Adrenal gland (tissue), 12 donors: Measurements from ENCODE around the gene ZP4. TPM values are rescaled to one million over a fixed set of nuclear protein-coding genes. Genes with fewer than 3 reads are reported as not detected.

Experiments used
- DNase-seq, 7 donors: peaks; one replicate each; pipeline ENCODE4 v3.0.0-alpha.2; 2019 to 2020
- H3K27ac ChIP-seq, 5 donors: fragments of 200-600 bp; sonication (generic) in 4 of 5; 1 replicate in 3 of 5; 2 replicates in 2 of 5; pipeline versions ENCODE4 v1.5.1 to v1.8.0; 2016 to 2020; ENCODE audit warnings: mild to moderate bottlenecking in 1 of 5
- H3K27me3 ChIP-seq: fragments of 200-600 bp; 2 replicates; pipeline ENCODE4 v1.8.0; 2021
- H3K36me3 ChIP-seq, 2 donors: fragments of 200-600 bp; replicated peaks in 1 of 2; 1 replicate in 1 of 2; 2 replicates in 1 of 2; pipeline versions ENCODE4 v1.5.1 to v1.8.0; 2018 to 2022
- H3K4me1 ChIP-seq, 2 donors: fragments of 200-600 bp; replicated peaks in 1 of 2; 1 replicate in 1 of 2; 2 replicates in 1 of 2; pipeline versions ENCODE4 v1.5.1 to v1.8.0; 2018 to 2021
- H3K4me3 ChIP-seq, 4 donors: fragments of 200-600 bp; sonication (generic) in 3 of 4; one replicate each; pipeline ENCODE4 v1.5.1; 2016 to 2018
- H3K9me3 ChIP-seq, 3 donors: fragments of 200-600 bp; sonication (generic) in 1 of 3; replicated peaks in 1 of 3; 1 replicate in 2 of 3; 2 replicates in 1 of 3; pipeline versions ENCODE4 v1.5.1 to v1.8.0; 2016 to 2021
- CTCF ChIP-seq, 6 experiments: fragments of 450-650 bp in 4 of 6; fragments of 200-600 bp in 2 of 6; sonication (generic) in 1 of 6; IDR thresholded peaks; 1 replicate in 5 of 6; 2 replicates in 1 of 6; pipeline versions ENCODE4 v1.5.1 to v1.8.0; 2016 to 2021; ENCODE audit warnings: antibody characterized with exemption in 6 of 6, mild to moderate bottlenecking in 2 of 6, moderate library complexity in 1 of 6
- POLR2A ChIP-seq, 2 donors: fragments of 450-650 bp; IDR thresholded peaks; one replicate each; pipeline ENCODE4 v1.6.1; 2017; ENCODE audit warnings: antibody characterized with exemption in 2 of 2, mild to moderate bottlenecking in 2 of 2, moderate library complexity in 1 of 2
- WGBS, 4 donors: extraction: QIAGEN DNeasy Blood & Tissue Kit in 2 of 4; methylation state at CpG; one replicate each; pipeline versions ENCODE4 v1.1.5 to v1.1.7; 2013 to 2017; 5-methylcytosine and 5-hydroxymethylcytosine counted together
- intact Hi-C, 2 donors: fragments of 100-400 bp; cut with DNase I; formaldehyde crosslinking; loops; one replicate each; pipeline versions ENCODE4 v1.14.1 to v1.15.0; 2022 to 2023
- polyA plus RNA-seq, 3 donors: library from polyadenylated mRNA; stranded (reverse); fragments of 200-250 nt in 2 of 3; fragments of 350-450 nt in 1 of 3; fragmentation: Illumina TruSeq in 1 of 3; extraction: RNeasy Lipid Tissue Mini Kit (QIAGEN cat#74804) in 1 of 3; gene quantifications; one replicate each; pipeline ENCODE4 v1.2.3, GENCODE V29; 2013 to 2014
- total RNA-seq, 9 donors: library from RNA; depleted of rRNA in 4 of 9; stranded (reverse); fragments of >200 nt in 4 of 9; fragments of 120-200 nt in 1 of 9; fragmentation: NEBNext Ultra II Directional in 1 of 9; extraction: Animal tissue kit (Norgen Biotek cat#: 25700) in 1 of 9; gene quantifications; one replicate each; pipeline versions ENCODE4 v1.1.0 to v1.2.4, GENCODE V29; 2013 to 2023
- donor health status: healthy with polysubstance abuse.
- donor health status: Bipolar disorder and iron deficiency.
- donor health status: DM: yes; HTN: yes; CAD: no.
- donor health status: DM: no; HTN: no; CAD: no.
- donor health status: DM: no; HTN: no; CAD: no.
- donor health status: DM: yes; HTN: yes; CAD: no.

ZP4 gene
- total and polyA plus RNA-seq, 12 donors, result not detected

DNA sequence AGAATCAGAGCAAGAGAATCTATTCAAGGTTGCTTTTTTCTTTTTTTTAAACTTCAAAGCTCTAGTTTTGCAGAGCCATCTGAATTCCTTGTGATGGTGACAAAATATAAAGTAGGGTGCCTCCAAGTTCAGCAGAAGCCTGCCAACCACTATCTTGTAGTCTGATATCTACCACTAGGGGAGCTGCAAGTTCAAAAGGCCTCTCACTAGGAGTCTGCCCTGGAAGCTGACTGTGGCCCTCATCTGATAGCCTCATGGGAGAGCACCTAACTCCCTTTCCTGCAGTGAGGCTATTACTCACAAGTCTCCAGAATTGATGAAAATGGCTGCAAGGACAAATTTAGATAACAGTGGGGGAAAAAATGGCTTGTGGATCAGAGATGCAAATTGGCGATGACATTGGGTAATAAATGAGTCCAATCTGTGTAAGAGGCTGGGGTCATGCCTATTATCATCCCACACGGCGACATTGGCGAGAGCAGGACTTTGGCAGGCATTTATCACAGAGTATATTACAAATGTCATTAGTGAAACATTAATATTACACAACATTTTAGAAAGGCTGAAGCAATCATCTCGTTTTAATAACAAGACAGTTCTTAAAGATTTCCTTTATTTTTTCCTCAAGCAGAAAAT, 10.7 kb upstream of the ZP4 start:
- no peaks in the 10 kb centered on the region for H3K4me1 ChIP-seq
- intact Hi-C loops, result no loop called here
- no peaks in the 10 kb centered on the region for H3K27me3 ChIP-seq
- no peaks in the 10 kb centered on the region for H3K36me3 ChIP-seq
- H3K9me3 ChIP-seq, result no peaks in the 10 kb centered on the region
- TF ChIP-seq POLR2A (IDR thresholded peaks at IDR 0.05) (no peak), CTCF (IDR thresholded peaks at IDR 0.05) (peak; percentile 26 to 54 (median 48))
- DNase-seq, result peak in 5 of 7 donors; percentile 31 to 64 (median 53)
- WGBS, 4 donors, result 30 to 46% (median 35%) methylated on average over 5 of the region's 5 CpGs
- no peak overlapping the region for H3K4me3 ChIP-seq
- no peak overlapping the region for H3K27ac ChIP-seq

GRCh38 chr1:237895630-237896029, 4.9 kb upstream of the ZP4 start:
- no peak overlapping the region for H3K4me3 ChIP-seq
- H3K36me3 ChIP-seq, result no peaks in the 10 kb centered on the region
- H3K9me3 ChIP-seq, result no peaks in the 10 kb centered on the region
- H3K27ac ChIP-seq, result no peak overlapping the region
- no peak for DNase-seq
- no peaks in the 10 kb centered on the region for H3K4me1 ChIP-seq
- TF ChIP-seq POLR2A (IDR thresholded peaks at IDR 0.05) (no peak), CTCF (IDR thresholded peaks at IDR 0.05) (no peak)
- intact Hi-C loops, result no loop called here
- no peaks in the 10 kb centered on the region for H3K27me3 ChIP-seq

DNA sequence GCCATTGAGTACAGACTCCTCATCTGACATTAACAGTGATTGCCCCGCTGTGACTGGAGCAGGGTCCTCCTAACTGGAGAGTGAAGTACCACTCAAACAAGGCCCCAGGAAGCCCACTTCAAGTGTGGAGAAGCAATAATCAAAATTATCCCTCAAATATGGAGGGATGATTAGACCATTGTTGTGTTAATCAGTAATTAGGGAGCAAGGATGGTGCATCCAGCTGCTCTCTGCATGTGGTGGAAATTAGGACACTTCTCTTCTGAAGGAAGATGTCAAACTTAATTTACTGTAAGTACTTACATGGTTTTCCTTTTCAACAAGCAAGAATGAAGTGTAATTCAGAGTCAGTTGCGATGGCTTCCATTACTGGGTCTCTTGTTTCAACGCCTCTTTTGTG, 3.4 kb upstream of the ZP4 start:
- Histone ChIP-seq H3K27ac (no peak overlapping the region), H3K36me3 (no peaks in the 10 kb centered on the region), H3K4me3 (no peak overlapping the region), H3K9me3 (no peaks in the 10 kb centered on the region), H3K4me1 (no peaks in the 10 kb centered on the region), H3K27me3 (no peaks in the 10 kb centered on the region)
- TF ChIP-seq CTCF (IDR thresholded peaks at IDR 0.05) (no peak), POLR2A (IDR thresholded peaks at IDR 0.05) (no peak)
- 89 to 96% (median 91%) methylated on average over 3 of the region's 3 CpGs for WGBS, 4 donors
- no peak for DNase-seq
- intact Hi-C loops, result no loop called here

DNA sequence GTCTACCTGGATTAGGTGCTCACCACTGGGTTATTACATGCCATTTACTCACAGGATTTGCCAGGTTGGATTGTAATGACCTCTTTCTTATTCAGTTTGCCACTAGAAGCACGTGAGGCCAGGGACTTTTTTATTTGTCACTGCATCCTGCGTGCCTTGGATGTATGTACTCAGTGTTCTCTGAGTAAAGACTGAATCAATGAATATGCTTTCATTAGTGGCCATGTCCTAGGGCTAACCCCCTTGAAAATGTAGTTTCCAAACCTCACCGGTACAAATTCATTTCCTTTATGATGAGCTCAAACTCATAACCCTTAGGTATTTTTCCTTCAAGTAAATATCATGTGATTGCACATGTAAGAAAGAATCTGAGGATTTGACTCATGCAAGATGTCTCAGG, 1.3 kb upstream of the ZP4 start:
- 77 to 82% (median 78%) methylated on average over 3 of the region's 3 CpGs for WGBS, 4 donors
- intact Hi-C loops, result no loop called here
- Histone ChIP-seq H3K27me3 (no peaks in the 10 kb centered on the region), H3K9me3 (no peaks in the 10 kb centered on the region), H3K36me3 (no peaks in the 10 kb centered on the region), H3K4me3 (no peak overlapping the region), H3K27ac (no peak overlapping the region), H3K4me1 (no peaks in the 10 kb centered on the region)
- TF ChIP-seq CTCF (IDR thresholded peaks at IDR 0.05) (no peak), POLR2A (IDR thresholded peaks at IDR 0.05) (no peak)
- no peak for DNase-seq
